ENCODE measurements around the gene TFF2.

GRCh38 chr21:42357307-42357706 is 6.5 kb upstream of the TFF2 start:
- TF ChIP-seq CTCF (IDR thresholded peaks at IDR 0.05; ENCODE audit: low read length), result no peak
- TF ChIP-seq EZH2 (IDR thresholded peaks at IDR 0.05; ENCODE audit: borderline replicate concordance, low read length), result no peak

Data from OCI-LY1 (cell line).